HEK293 (cell line): ENCODE measurements around the gene CHFR.

ENCODE experiments used
- MEIS1 ChIP-seq: sonication (generic); formaldehyde crosslinking; IDR thresholded peaks from 2 replicates; pipeline ENCODE4 v1.8.1; 2022; ENCODE audit warnings: missing genetic modification reagents, mild to moderate bottlenecking, borderline replicate concordance
- ZBTB48 ChIP-seq: fragments of 450-650 bp; formaldehyde crosslinking; IDR thresholded peaks from 2 replicates; pipeline ENCODE4 v1.5.1; 2016; ENCODE audit warnings: missing biosample characterization, missing genetic modification characterization
- ZFHX2 ChIP-seq: fragments of 450-650 bp; formaldehyde crosslinking; conservative IDR thresholded peaks from 2 replicates; pipeline ENCODE4 v1.5.1; 2016; ENCODE audit warnings: missing biosample characterization, missing genetic modification characterization
- ZIC2 ChIP-seq: fragments of 450-650 bp; formaldehyde crosslinking; IDR thresholded peaks from 2 replicates; pipeline ENCODE4 v1.5.1; 2016; ENCODE audit warnings: missing biosample characterization, missing genetic modification characterization
- ZNF157 ChIP-seq: fragments of 450-650 bp; formaldehyde crosslinking; IDR thresholded peaks from 2 replicates; pipeline ENCODE4 v1.5.1; 2016; ENCODE audit warnings: missing biosample characterization, missing genetic modification characterization
- ZNF184 ChIP-seq: fragments of 450-650 bp; IDR thresholded peaks from 2 replicates; pipeline ENCODE4 v1.5.1; 2018; ENCODE audit warnings: missing biosample characterization, mild to moderate bottlenecking, missing genetic modification characterization
- ZNF280C ChIP-seq: fragments of 450-650 bp; formaldehyde crosslinking; IDR thresholded peaks from 2 replicates; pipeline ENCODE4 v1.5.1; 2016; ENCODE audit warnings: missing biosample characterization, missing genetic modification characterization
- ZNF423 ChIP-seq: fragments of 450-650 bp; formaldehyde crosslinking; IDR thresholded peaks from 2 replicates; pipeline ENCODE4 v1.5.1; 2016; ENCODE audit warnings: missing biosample characterization, missing genetic modification characterization
- ZNF433 ChIP-seq: fragments of 450-650 bp; formaldehyde crosslinking; IDR thresholded peaks from 2 replicates; pipeline ENCODE4 v1.5.1; 2016; ENCODE audit warnings: missing biosample characterization, missing genetic modification characterization, low read depth
- ZNF473 ChIP-seq: fragments of 450-650 bp; formaldehyde crosslinking; IDR thresholded peaks from 2 replicates; pipeline ENCODE4 v1.5.1; 2017; ENCODE audit warnings: missing biosample characterization, missing genetic modification characterization
- ZNF488 ChIP-seq: fragments of 450-650 bp; formaldehyde crosslinking; IDR thresholded peaks from 2 replicates; pipeline ENCODE4 v1.5.1; 2016; ENCODE audit warnings: missing biosample characterization, missing genetic modification characterization
- ZNF521 ChIP-seq: fragments of 450-650 bp; formaldehyde crosslinking; IDR thresholded peaks from 2 replicates; pipeline ENCODE4 v1.5.1; 2017; ENCODE audit warnings: missing biosample characterization, mild to moderate bottlenecking, missing genetic modification characterization
- ZNF558 ChIP-seq: fragments of 450-650 bp; formaldehyde crosslinking; IDR thresholded peaks from 2 replicates; pipeline ENCODE4 v1.5.1; 2016; ENCODE audit warnings: missing biosample characterization, missing genetic modification characterization
- ZNF624 ChIP-seq: fragments of 450-650 bp; formaldehyde crosslinking; IDR thresholded peaks from 2 replicates; pipeline ENCODE4 v1.5.1; 2017; ENCODE audit warnings: missing biosample characterization, missing genetic modification characterization
- ZNF658 ChIP-seq: fragments of 450-650 bp; formaldehyde crosslinking; IDR thresholded peaks from 2 replicates; pipeline ENCODE4; 2016; ENCODE audit warnings: missing biosample characterization, missing genetic modification characterization
- ZNF76 ChIP-seq: fragments of 450-650 bp; formaldehyde crosslinking; IDR thresholded peaks from 2 replicates; pipeline ENCODE4; 2016; ENCODE audit warnings: low read depth, missing biosample characterization, missing genetic modification characterization, borderline replicate concordance
- ZNF777 ChIP-seq: fragments of 450-650 bp; formaldehyde crosslinking; IDR thresholded peaks from 2 replicates; pipeline ENCODE4 v1.5.1; 2017; ENCODE audit warnings: missing biosample characterization, missing genetic modification characterization, borderline replicate concordance
- TF ChIP-seq, protein P1 (sequence below): fragments of 450-650 bp; formaldehyde crosslinking; IDR thresholded peaks from 2 replicates; pipeline ENCODE4 v1.5.1; 2016; ENCODE audit warnings: missing biosample characterization, missing genetic modification characterization
- TF ChIP-seq, protein P2 (sequence below): fragments of 450-650 bp; formaldehyde crosslinking; IDR thresholded peaks from 2 replicates; pipeline ENCODE4 v1.5.1; 2016; ENCODE audit warnings: missing biosample characterization, missing genetic modification characterization
- TF ChIP-seq, protein P3 (sequence below): fragments of 450-650 bp; formaldehyde crosslinking; IDR thresholded peaks from 2 replicates; pipeline ENCODE4 v1.5.1; 2016; ENCODE audit warnings: missing biosample characterization, missing genetic modification characterization
- TF ChIP-seq, protein P4 (sequence below): fragments of 450-650 bp; formaldehyde crosslinking; IDR thresholded peaks from 2 replicates; pipeline ENCODE4 v1.5.1; 2016; ENCODE audit warnings: missing biosample characterization, missing genetic modification characterization
- TF ChIP-seq, protein P5 (sequence below): fragments of 450-650 bp; formaldehyde crosslinking; IDR thresholded peaks from 2 replicates; pipeline ENCODE4 v1.5.1; 2016; ENCODE audit warnings: missing biosample characterization, missing genetic modification characterization
- TF ChIP-seq, protein P6 (sequence below): fragments of 450-650 bp; formaldehyde crosslinking; IDR thresholded peaks from 2 replicates; pipeline ENCODE4 v1.5.1; 2016; ENCODE audit warnings: missing biosample characterization, missing genetic modification characterization, low read depth

Gene CHFR

GRCh38 chr12:132887513-132888351, at the start of gene CHFR (continued):
- TF ChIP-seq, protein P1, sequence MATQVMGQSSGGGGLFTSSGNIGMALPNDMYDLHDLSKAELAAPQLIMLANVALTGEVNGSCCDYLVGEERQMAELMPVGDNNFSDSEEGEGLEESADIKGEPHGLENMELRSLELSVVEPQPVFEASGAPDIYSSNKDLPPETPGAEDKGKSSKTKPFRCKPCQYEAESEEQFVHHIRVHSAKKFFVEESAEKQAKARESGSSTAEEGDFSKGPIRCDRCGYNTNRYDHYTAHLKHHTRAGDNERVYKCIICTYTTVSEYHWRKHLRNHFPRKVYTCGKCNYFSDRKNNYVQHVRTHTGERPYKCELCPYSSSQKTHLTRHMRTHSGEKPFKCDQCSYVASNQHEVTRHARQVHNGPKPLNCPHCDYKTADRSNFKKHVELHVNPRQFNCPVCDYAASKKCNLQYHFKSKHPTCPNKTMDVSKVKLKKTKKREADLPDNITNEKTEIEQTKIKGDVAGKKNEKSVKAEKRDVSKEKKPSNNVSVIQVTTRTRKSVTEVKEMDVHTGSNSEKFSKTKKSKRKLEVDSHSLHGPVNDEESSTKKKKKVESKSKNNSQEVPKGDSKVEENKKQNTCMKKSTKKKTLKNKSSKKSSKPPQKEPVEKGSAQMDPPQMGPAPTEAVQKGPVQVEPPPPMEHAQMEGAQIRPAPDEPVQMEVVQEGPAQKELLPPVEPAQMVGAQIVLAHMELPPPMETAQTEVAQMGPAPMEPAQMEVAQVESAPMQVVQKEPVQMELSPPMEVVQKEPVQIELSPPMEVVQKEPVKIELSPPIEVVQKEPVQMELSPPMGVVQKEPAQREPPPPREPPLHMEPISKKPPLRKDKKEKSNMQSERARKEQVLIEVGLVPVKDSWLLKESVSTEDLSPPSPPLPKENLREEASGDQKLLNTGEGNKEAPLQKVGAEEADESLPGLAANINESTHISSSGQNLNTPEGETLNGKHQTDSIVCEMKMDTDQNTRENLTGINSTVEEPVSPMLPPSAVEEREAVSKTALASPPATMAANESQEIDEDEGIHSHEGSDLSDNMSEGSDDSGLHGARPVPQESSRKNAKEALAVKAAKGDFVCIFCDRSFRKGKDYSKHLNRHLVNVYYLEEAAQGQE (tag by site-specific recombination) = no peak
- no peak for TF ChIP-seq ZNF184
- no peak for TF ChIP-seq ZNF433 (tag by site-specific recombination)
- no peak; the same call in 1 of the 2 replicates for TF ChIP-seq ZNF280C
- TF ChIP-seq ZNF624 (tag by site-specific recombination) = no peak
- no peak for TF ChIP-seq MEIS1
- TF ChIP-seq ZNF423 (tag by site-specific recombination) = no peak
- no peak for TF ChIP-seq ZNF473 (tag by site-specific recombination)
- no peak for TF ChIP-seq ZFHX2 (tag by site-specific recombination)
- TF ChIP-seq ZNF558 (tag by site-specific recombination) = no peak
- TF ChIP-seq, protein P2, sequence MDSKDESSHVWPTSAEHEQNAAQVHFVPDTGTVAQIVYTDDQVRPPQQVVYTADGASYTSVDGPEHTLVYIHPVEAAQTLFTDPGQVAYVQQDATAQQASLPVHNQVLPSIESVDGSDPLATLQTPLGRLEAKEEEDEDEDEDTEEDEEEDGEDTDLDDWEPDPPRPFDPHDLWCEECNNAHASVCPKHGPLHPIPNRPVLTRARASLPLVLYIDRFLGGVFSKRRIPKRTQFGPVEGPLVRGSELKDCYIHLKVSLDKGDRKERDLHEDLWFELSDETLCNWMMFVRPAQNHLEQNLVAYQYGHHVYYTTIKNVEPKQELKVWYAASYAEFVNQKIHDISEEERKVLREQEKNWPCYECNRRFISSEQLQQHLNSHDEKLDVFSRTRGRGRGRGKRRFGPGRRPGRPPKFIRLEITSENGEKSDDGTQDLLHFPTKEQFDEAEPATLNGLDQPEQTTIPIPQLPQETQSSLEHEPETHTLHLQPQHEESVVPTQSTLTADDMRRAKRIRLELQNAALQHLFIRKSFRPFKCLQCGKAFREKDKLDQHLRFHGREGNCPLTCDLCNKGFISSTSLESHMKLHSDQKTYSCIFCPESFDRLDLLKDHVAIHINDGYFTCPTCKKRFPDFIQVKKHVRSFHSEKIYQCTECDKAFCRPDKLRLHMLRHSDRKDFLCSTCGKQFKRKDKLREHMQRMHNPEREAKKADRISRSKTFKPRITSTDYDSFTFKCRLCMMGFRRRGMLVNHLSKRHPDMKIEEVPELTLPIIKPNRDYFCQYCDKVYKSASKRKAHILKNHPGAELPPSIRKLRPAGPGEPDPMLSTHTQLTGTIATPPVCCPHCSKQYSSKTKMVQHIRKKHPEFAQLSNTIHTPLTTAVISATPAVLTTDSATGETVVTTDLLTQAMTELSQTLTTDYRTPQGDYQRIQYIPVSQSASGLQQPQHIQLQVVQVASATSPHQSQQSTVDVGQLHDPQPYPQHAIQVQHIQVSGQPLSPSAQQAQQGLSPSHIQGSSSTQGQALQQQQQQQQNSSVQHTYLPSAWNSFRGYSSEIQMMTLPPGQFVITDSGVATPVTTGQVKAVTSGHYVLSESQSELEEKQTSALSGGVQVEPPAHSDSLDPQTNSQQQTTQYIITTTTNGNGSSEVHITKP (tag by site-specific recombination) = peak; percentile 40
- no peak for TF ChIP-seq ZNF488 (tag by site-specific recombination)
- TF ChIP-seq, protein P3, sequence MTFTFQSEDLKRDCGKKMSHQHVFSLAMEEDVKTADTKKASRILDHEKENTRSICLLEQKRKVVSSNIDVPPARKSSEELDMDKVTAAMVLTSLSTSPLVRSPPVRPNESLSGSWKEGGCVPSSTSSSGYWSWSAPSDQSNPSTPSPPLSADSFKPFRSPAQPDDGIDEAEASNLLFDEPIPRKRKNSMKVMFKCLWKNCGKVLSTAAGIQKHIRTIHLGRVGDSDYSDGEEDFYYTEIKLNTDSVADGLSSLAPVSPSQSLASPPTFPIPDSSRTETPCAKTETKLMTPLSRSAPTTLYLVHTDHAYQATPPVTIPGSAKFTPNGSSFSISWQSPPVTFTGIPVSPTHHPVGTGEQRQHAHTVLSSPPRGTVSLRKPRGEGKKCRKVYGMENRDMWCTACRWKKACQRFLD (tag by site-specific recombination) = no peak
- TF ChIP-seq ZNF777 (tag by site-specific recombination) = no peak; the same call in 1 of the 2 replicates
- TF ChIP-seq ZNF157 (tag by site-specific recombination) = 0 out of 2 replicates have a peak, but pooled peaks have one; percentile 38
- TF ChIP-seq ZNF658 = no peak
- TF ChIP-seq ZIC2 (tag by site-specific recombination) = no peak
- no peak for TF ChIP-seq ZBTB48 (tag by site-specific recombination)
- no peak for TF ChIP-seq ZNF521 (tag by site-specific recombination)
- TF ChIP-seq, protein P4, sequence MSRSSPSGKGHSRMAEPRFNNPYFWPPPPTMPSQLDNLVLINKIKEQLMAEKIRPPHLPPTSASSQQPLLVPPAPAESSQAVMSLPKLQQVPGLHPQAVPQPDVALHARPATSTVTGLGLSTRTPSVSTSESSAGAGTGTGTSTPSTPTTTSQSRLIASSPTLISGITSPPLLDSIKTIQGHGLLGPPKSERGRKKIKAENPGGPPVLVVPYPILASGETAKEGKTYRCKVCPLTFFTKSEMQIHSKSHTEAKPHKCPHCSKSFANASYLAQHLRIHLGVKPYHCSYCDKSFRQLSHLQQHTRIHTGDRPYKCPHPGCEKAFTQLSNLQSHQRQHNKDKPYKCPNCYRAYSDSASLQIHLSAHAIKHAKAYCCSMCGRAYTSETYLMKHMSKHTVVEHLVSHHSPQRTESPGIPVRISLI (tag by site-specific recombination) = no peak
- TF ChIP-seq, protein P5, sequence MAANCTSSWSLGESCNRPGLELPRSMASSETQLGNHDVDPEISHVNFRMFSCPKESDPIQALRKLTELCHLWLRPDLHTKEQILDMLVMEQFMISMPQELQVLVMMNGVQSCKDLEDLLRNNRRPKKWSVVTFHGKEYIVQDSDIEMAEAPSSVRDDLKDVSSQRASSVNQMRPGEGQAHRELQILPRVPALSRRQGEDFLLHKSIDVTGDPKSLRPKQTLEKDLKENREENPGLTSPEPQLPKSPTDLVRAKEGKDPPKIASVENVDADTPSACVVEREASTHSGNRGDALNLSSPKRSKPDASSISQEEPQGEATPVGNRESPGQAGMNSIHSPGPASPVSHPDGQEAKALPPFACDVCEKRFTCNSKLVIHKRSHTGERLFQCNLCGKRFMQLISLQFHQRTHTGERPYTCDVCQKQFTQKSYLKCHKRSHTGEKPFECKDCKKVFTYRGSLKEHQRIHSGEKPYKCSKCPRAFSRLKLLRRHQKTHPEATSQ (tag by site-specific recombination) = no peak
- TF ChIP-seq, protein P6, sequence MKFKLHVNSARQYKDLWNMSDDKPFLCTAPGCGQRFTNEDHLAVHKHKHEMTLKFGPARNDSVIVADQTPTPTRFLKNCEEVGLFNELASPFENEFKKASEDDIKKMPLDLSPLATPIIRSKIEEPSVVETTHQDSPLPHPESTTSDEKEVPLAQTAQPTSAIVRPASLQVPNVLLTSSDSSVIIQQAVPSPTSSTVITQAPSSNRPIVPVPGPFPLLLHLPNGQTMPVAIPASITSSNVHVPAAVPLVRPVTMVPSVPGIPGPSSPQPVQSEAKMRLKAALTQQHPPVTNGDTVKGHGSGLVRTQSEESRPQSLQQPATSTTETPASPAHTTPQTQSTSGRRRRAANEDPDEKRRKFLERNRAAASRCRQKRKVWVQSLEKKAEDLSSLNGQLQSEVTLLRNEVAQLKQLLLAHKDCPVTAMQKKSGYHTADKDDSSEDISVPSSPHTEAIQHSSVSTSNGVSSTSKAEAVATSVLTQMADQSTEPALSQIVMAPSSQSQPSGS (tag by site-specific recombination) = no peak
- TF ChIP-seq ZNF76 (tag by site-specific recombination) = peak; percentile 84
